ENCODE data around the gene MLST8.

GRCh38 chr16:2232094-2232990 lies 27.1 kb downstream of the MLST8 start:
- TF ChIP-seq BHLHE40 (IDR thresholded peaks at IDR 0.05; ENCODE audit: borderline replicate concordance) (no peak), SP1 (IDR thresholded peaks at IDR 0.05) (no peak), ARNT (IDR thresholded peaks at IDR 0.05) (no peak), NFRKB (IDR thresholded peaks at IDR 0.05) (no peak), CTBP1 (IDR thresholded peaks at IDR 0.05; ENCODE audit: borderline replicate concordance) (no peak), FOXK2 (IDR thresholded peaks at IDR 0.05) (no peak), FOXA1 (IDR thresholded peaks at IDR 0.05) (no peak)
- TF ChIP-seq, protein P1, sequence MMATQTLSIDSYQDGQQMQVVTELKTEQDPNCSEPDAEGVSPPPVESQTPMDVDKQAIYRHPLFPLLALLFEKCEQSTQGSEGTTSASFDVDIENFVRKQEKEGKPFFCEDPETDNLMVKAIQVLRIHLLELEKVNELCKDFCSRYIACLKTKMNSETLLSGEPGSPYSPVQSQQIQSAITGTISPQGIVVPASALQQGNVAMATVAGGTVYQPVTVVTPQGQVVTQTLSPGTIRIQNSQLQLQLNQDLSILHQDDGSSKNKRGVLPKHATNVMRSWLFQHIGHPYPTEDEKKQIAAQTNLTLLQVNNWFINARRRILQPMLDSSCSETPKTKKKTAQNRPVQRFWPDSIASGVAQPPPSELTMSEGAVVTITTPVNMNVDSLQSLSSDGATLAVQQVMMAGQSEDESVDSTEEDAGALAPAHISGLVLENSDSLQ (IDR thresholded peaks at IDR 0.05) = no peak
